Stimulated activated naive CD4-positive, alpha-beta T cell (primary cell): ENCODE measurements around the gene MAMLD1.

Experiments
- DNase-seq, 6 experiments: peaks; one replicate each; lab custom pipeline; 2025; lab: John Stamatoyannopoulos, UW

MAMLD1 gene

GRCh38 chrX:150502979-150503897 is 140.1 kb downstream of the MAMLD1 start:
- DNase-seq: no peak

- DNase-seq: no peak
These were observed 140.7 kb downstream of the MAMLD1 start for GRCh38 chrX:150503898-150504219.

GRCh38 chrX:150504397-150505182 is 141.5 kb downstream of the MAMLD1 start:
- DNase-seq: no peak

- DNase-seq: no peak
These were observed 142.9 kb downstream of the MAMLD1 start for GRCh38 chrX:150506020-150506419.

DNA sequence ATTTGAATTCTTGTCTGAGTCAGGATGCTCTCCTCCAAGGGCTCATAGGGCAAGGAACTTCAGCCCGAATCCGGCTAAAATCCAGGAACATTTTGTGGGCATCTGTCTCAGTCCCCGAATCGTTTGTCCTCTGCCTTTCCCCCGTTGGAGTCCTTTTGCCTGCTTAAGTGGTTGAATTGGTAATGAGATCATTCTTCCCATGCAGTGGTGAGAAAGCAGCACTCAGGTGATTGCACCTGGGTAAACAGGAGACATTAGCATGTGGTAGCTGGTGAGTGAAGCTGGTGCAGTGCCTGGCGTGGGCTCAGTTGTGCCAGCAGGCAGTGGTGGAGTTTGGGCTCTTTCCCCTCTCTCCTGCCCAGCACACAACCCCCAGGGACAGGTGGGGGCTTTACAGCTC is 143.4 kb downstream of the MAMLD1 start:
- DNase-seq: no peak

DNA sequence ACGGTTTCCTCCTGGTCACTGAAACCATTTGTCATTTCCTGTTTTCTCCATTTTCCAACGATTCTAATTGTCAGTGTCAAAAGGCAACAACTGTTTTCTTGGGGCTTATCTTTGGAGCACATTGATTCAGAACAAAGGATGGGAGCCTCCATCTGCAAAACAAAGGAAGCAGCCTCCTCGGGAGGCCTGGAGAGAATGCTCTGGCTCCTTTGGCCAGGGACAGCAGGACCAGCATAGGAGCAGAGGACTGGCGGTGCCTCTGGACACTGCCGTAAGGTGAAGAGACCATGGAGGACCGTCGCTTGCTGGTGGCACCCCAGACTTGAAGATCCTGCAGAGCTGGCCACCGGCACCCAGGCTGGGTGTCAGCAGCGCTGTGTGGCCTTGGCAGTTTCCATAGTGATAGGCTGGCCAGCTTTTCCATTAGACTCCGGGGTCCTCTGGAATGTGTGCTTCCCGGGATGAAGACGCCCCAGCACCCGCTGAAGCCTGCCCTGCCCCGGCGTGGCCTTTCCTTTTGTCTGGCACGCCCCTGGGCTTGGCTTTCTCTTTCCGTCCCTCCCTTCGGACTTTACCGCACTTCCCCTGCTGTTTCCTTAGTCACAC is 144.2 kb downstream of the MAMLD1 start:
- no peak for DNase-seq

DNA sequence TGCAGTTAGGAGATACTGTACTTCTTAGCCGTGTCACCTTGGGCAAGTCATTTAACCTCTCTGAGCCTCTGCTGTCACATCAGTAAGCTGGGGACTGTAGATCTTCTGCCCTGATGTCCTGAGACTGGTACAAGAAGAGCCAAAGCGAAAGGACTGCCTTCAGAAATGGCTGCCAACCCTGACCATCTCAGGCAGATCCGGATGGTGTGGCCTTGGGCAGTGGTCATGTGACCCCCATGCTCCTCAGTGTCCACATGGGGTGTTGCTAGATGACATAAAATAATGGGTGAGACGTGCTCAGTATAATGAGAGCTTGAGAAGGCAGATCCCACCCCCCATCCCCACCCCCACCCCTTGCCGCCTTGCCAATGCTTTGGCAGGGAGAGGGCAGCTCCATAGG is 144.9 kb downstream of the MAMLD1 start:
- no peak for DNase-seq

GRCh38 chrX:150508451-150509367 is 145.6 kb downstream of the MAMLD1 start:
- DNase-seq: no peak

DNA sequence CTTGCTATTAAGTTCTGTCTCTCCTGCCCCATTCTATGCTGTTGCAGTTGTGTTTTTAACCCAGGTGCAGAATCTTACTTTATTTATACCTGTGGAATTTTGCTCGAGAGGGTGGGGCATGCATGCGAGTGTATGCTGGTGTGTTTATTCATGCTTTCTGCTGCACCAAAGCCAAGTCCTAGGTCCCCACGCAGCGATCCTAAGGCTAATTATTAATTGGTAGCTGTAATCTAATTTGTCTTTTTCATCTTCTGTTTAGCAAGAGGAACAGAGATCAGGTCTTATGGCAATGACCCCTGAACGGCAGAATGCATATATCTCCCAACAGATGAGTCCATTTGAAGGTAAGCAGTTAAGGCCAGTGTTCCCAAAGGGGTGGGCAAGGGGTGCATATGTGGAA is 146.6 kb downstream of the MAMLD1 start:
- DNase-seq: no peak

- no peak for DNase-seq
These were observed 149.4 kb downstream of the MAMLD1 start for GRCh38 chrX:150512461-150512901.

DNA sequence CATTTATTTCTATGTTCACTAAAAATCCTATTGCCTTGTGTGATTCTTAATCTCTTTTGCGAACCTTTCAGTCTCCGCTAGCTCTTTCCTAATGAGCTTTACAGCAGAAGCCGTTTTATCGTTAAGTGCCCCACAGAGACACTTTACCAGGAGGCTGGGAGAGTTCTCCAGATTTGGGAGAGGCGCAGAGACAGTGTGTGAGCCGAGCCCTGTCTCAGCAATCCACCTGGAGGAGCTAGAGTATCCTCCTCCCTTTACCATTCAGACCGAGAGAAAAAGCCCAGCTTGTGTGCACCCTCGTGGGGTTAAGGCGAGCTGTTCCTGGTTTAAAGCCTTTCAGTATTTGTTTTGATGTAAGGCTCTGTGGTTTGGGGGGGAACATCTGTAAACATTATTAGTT is 150.4 kb downstream of the MAMLD1 start:
- no peak for DNase-seq

DNA sequence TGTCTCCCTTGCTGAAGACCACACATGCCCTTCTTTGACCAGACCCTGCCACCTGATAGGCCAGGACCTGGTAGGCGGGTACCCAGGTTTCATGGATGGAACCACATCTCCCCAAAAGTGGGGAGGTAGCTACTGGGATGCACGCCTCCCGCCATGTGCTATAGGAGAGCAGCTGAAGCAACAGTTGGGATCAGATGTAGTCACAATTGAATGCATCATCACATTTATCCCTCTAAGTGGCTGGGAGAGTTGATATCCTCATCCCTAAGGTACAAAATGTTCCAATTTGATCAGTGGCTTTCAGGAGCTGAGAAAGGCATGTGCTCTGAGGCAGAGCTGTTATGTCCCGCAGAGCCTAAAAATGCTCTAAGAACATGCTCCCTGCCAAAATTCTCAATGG is 151.3 kb downstream of the MAMLD1 start:
- no peak for DNase-seq

DNA sequence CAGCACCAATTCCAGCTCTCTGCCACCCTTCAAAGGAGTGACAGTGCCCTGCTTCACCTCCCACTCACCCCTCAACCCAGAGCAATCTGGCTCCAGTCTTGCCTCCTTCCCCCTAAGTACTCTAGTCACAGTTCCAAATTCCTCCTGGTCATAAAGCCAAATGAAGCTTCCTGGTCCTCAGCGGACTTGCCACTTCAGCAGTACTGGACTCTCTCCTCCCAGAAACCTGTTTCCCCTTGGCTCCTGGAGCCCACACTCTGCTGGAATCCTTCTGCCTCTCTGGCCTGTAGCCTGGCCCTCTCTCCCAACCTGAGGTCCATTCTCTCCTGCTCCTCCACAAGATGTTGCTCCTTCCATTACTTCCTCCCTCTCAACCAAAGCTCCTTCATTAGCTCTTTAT is 152.7 kb downstream of the MAMLD1 start:
- no peak for DNase-seq

GRCh38 chrX:150517303-150517910 is 154.3 kb downstream of the MAMLD1 start:
- no peak for DNase-seq

- no peak for DNase-seq
These were observed 159.4 kb downstream of the MAMLD1 start for GRCh38 chrX:150522494-150522893.

DNA sequence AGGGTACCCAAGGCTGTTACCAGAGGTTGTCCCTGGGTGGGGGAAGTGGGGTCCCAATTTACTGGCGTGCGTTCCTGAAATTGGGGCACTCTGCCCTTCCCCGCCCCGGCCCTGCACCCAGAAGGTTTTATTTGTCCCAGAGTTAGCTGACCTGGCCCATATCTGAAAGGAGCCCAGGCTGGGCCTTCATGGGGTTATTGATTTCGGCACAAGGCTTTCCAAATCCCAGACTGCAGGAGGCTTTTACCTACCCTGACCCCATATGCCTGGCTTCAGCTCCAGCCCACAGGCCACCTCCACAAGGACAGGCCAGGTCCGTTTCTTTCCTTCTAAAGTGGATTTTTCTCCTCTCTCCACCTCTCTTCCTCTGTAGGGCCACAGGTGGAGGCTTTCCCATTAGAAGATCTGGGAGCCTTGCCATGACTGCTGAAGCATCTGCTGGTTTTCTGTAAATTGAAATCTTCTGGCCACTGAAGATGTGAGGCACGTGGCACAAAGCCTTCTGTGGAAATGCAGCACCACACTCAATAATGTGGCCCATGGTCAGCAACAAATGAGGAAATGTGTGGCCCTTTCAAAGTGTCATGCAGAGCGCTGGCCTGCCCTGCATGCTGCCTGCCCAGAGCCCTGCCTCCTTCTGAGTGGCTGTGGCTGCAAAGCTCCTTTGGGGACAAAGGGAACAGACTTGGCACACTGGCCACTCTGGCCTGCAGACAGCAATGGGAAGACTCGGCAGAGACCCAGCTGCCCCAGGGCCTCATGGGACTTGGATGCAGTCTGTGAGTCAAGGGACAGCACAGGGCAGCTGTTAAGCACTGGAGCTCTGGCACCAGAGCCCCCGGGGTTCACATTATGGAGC is 162.2 kb downstream of the MAMLD1 start:
- DNase-seq: no peak

- no peak for DNase-seq
These were observed 163.6 kb downstream of the MAMLD1 start for GRCh38 chrX:150526692-150527091.

DNA sequence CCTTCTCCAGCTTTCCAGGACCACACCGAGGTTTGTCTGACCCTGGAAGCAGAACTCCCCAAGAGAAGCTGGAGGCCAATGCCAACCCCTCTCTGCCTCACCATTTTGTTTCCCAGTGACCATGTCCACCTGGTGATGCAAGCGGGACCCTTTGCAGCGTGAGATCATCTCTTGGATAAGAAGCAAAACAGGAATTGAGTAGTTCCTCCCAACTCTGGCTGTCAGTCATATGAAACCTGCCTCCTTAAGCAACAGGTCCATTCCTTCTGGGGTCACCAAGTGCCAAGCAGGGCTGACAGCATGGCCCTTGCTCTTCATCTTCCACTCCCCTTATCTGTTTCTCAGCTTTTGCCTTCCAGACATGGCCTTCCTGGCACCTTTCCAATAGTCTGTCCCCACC is 164.0 kb downstream of the MAMLD1 start:
- DNase-seq: no peak

DNA sequence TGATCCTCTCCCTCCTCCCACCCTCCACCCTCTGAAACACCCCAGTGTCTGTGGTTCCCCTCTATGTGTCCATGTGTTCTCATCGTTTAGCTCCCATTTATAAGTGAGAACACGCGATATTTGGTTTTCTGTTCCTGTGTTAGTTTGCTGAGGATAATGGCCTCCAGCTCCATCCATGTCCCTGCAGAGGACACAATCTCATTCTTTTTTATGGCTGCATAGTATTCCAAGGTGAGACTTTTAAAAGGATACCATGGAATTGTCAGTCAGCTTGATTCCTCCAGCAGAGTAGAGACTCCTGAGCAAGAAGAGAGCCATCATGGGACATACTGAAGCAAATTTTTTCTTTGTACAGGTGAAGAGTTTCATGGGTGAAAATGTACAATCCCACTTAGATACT is 166.5 kb downstream of the MAMLD1 start:
- DNase-seq: no peak

DNA sequence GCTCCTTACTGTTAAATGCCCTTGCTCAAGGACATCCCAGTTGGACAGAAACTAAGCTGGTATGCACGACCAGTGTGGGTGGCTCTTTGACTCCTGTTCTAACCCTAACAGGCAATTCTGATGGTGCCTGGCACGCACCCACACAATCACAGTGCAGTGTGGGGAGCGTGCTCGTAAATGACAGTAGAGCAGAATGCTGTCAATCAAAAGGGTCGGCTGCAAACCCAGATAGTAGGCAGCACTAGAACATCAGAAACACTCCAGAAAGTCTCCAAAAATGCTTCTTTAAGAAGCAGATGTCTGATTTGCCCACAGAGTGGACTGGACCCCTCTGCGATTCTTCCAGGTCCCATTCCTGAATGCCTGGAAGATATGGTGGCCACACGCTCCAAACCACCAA is 167.7 kb downstream of the MAMLD1 start:
- no peak for DNase-seq
